ENCODE data around the gene METTL23. TPM values are rescaled to one million over a fixed set of nuclear protein-coding genes. Genes with fewer than 3 reads are reported as not detected.

The METTL23 gene
- polyA plus RNA-seq, 12 donors: 11.9 to 28.1 (median 21.1) TPM; not detected in 1

- DNase-seq: no peak
These were observed 24.9 kb downstream of the METTL23 start for GRCh38 chr17:76751416-76751993.

- DNase-seq: no peak
These were observed 25.4 kb downstream of the METTL23 start for GRCh38 chr17:76752006-76752405.

GRCh38 chr17:76753061-76753961, 26.7 kb downstream of the METTL23 start:
- DNase-seq: no peak

- no peak for DNase-seq
These were observed 28.6 kb downstream of the METTL23 start for GRCh38 chr17:76755285-76755684.

- no peak for DNase-seq
These were observed 30.6 kb downstream of the METTL23 start for GRCh38 chr17:76757256-76757655.

GRCh38 chr17:76758570-76758969, 31.9 kb downstream of the METTL23 start:
- DNase-seq: no peak

- no peak for DNase-seq
These were observed 46.3 kb downstream of the METTL23 start for GRCh38 chr17:76772842-76773525.

- no peak for DNase-seq
These were observed 48.5 kb downstream of the METTL23 start for GRCh38 chr17:76775021-76775600.

GRCh38 chr17:76781056-76781982, 54.7 kb downstream of the METTL23 start:
- no peak for DNase-seq

- DNase-seq: no peak
These were observed 56.5 kb downstream of the METTL23 start for GRCh38 chr17:76783146-76783545.

Other genes with a start within 250 kb of the METTL23 start
- 10 to 100 TPM in 1 of 12 donors, 1 to 10 TPM in 9, not detected in 2; 3.6 to 12.2 (median 4.9) TPM for gene RHBDF2, start 225.4 kb upstream of the METTL23 start, polyA plus RNA-seq (ENCODE audit: insufficient read length in 12 of 12)
- 10 to 100 TPM in 11 of 12 donors, not detected in 1; 12.8 to 35.3 (median 15.3) TPM for gene CYGB, start 189.1 kb upstream of the METTL23 start, polyA plus RNA-seq (ENCODE audit: insufficient read length in 12 of 12)
- gene PRCD, start 186.8 kb upstream of the METTL23 start, polyA plus RNA-seq (ENCODE audit: insufficient read length in 12 of 12): 1 to 10 TPM in 10 of 12 donors, not detected in 2; 2.8 to 6.2 (median 3.6) TPM
- 10 to 100 TPM in 1 of 12 donors, 1 to 10 TPM in 9, not detected in 2; 1.3 to 22.9 (median 2.3) TPM for gene ST6GALNAC2, start 141.0 kb upstream of the METTL23 start, polyA plus RNA-seq (ENCODE audit: insufficient read length in 12 of 12)
- gene ST6GALNAC1, start 83.1 kb upstream of the METTL23 start, polyA plus RNA-seq (ENCODE audit: insufficient read length in 12 of 12): 10 to 100 TPM in 1 of 12 donors, 1 to 10 TPM in 2, under 1 TPM in 8, not detected in 1; 0.34 to 53.1 (median 0.54) TPM
- gene MXRA7, start 15.9 kb upstream of the METTL23 start, polyA plus RNA-seq (ENCODE audit: insufficient read length in 12 of 12): 100 to 1,000 TPM in 9 of 12 donors, 10 to 100 TPM in 2, not detected in 1; 85.9 to 203 (median 140) TPM
- 10 to 100 TPM in 11 of 12 donors, not detected in 1; 19.7 to 33.7 (median 21.5) TPM for gene JMJD6, start 233 bp upstream of the METTL23 start, polyA plus RNA-seq (ENCODE audit: insufficient read length in 12 of 12)
- gene SRSF2, start 10.5 kb downstream of the METTL23 start, polyA plus RNA-seq (ENCODE audit: insufficient read length in 12 of 12): 100 to 1,000 TPM; 169 to 490 (median 233) TPM
- 10 to 100 TPM in 11 of 12 donors, not detected in 1; 18.5 to 50.7 (median 38.0) TPM for gene MFSD11, start 11.3 kb downstream of the METTL23 start, polyA plus RNA-seq (ENCODE audit: insufficient read length in 12 of 12)
- gene MGAT5B, start 141.6 kb downstream of the METTL23 start, polyA plus RNA-seq (ENCODE audit: insufficient read length in 12 of 12): 1 to 10 TPM in 2 of 12 donors, under 1 TPM in 8, not detected in 2; 0.48 to 1.5 (median 0.71) TPM

All from muscle of arm (tissue), 12 donors.